Transverse colon (tissue), 3 donors: ENCODE measurements around the gene ERG.

Source experiments
- CTCF ChIP-seq, 5 experiments: fragments of 200-600 bp in 3 of 5; fragments of 450-650 bp in 2 of 5; sonication (generic) in 3 of 5; IDR thresholded peaks; 1 replicate in 2 of 5; 2 replicates in 3 of 5; pipeline ENCODE4 v1.5.1; 2016 to 2017; ENCODE audit warnings: antibody characterized with exemption in 5 of 5, inconsistent platforms in 3 of 5, mild to moderate bottlenecking in 2 of 5, moderate library complexity in 1 of 5
- POLR2A ChIP-seq: fragments of 450-650 bp; IDR thresholded peaks from one replicate; pipeline ENCODE4 v1.6.1; 2016; ENCODE audit warnings: antibody characterized with exemption, mild to moderate bottlenecking, moderate library complexity

GRCh38 chr21:38531039-38531541, 32.8 kb upstream of the ERG start:
- TF ChIP-seq CTCF (IDR thresholded peaks at IDR 0.05) (no peak), POLR2A (no peak)
